NCI-H526 treated with DMSO at 0.1 percent for 48 hours (cell line): ENCODE results near the gene MAD1L1.

ENCODE experiments used
- DNase-seq: peaks from one replicate; lab custom pipeline; 2025; lab: John Stamatoyannopoulos, UW

The MAD1L1 gene

GRCh38 chr7:2258661-2259365 lies 26.1 kb upstream of the MAD1L1 start:
- DNase-seq = no peak

- no peak for DNase-seq
Measured at GRCh38 chr7:2257651-2258050, 24.9 kb upstream of the MAD1L1 start.

- DNase-seq = no peak
Measured at GRCh38 chr7:2257046-2257551, 24.4 kb upstream of the MAD1L1 start.

- no peak for DNase-seq
Measured at GRCh38 chr7:2256306-2257045, 23.7 kb upstream of the MAD1L1 start.

GRCh38 chr7:2255145-2256139 lies 22.7 kb upstream of the MAD1L1 start:
- no peak for DNase-seq

GRCh38 chr7:2254429-2255144 lies 21.8 kb upstream of the MAD1L1 start:
- no peak for DNase-seq

GRCh38 chr7:2253525-2254244 lies 20.9 kb upstream of the MAD1L1 start:
- DNase-seq = no peak

- DNase-seq = no peak
Measured at GRCh38 chr7:2253021-2253420, 20.3 kb upstream of the MAD1L1 start.

GRCh38 chr7:2251841-2252771 lies 19.4 kb upstream of the MAD1L1 start:
- no peak for DNase-seq

- no peak for DNase-seq
Measured at GRCh38 chr7:2251381-2251780, 18.6 kb upstream of the MAD1L1 start.

GRCh38 chr7:2249744-2250323 lies 17.1 kb upstream of the MAD1L1 start:
- no peak for DNase-seq

GRCh38 chr7:2248984-2249694 lies 16.4 kb upstream of the MAD1L1 start:
- no peak for DNase-seq

GRCh38 chr7:2247141-2247995 lies 14.6 kb upstream of the MAD1L1 start:
- DNase-seq = no peak

- DNase-seq = no peak
Measured at GRCh38 chr7:2245883-2246675, 13.3 kb upstream of the MAD1L1 start.

GRCh38 chr7:2244404-2244995 lies 11.8 kb upstream of the MAD1L1 start:
- no peak for DNase-seq

GRCh38 chr7:2243458-2243857 lies 10.7 kb upstream of the MAD1L1 start:
- DNase-seq = no peak
